Transverse colon (tissue), 4 donors: ENCODE data around the gene TGIF1. TPM values are rescaled to one million over a fixed set of nuclear protein-coding genes. Genes with fewer than 3 reads are reported as not detected.

Experiments used
- DNase-seq: peaks from one replicate; pipeline ENCODE4 v3.0.0-alpha.2; 2019
- H3K27ac ChIP-seq, 4 donors: fragments of 200-600 bp; sonication (generic); 2 replicates each; pipeline ENCODE4 v1.5.1; 2016 to 2018; ENCODE audit warnings: inconsistent platforms in 4 of 4
- H3K27me3 ChIP-seq: fragments of 200-600 bp; sonication (generic); 2 replicates; pipeline ENCODE4 v1.5.1; 2017; ENCODE audit warnings: inconsistent platforms
- H3K36me3 ChIP-seq, 4 donors: fragments of 200-600 bp; sonication (generic); 2 replicates each; pipeline ENCODE4 v1.5.1; 2017 to 2019; ENCODE audit warnings: inconsistent platforms in 4 of 4
- H3K4me1 ChIP-seq, 4 donors: fragments of 200-600 bp; sonication (generic); 2 replicates each; pipeline ENCODE4 v1.5.1; 2017 to 2020; ENCODE audit warnings: inconsistent platforms in 4 of 4
- H3K4me3 ChIP-seq, 4 donors: fragments of 200-600 bp; sonication (generic); 1 replicate in 1 of 4; 2 replicates in 3 of 4; pipeline versions ENCODE4 v1.5.1 to v1.6.1; 2017 to 2019; ENCODE audit warnings: inconsistent platforms in 4 of 4
- H3K9me3 ChIP-seq, 2 donors: fragments of 200-600 bp; sonication (generic); 2 replicates each; pipeline ENCODE4 v1.5.1; 2017 to 2019; ENCODE audit warnings: inconsistent platforms in 2 of 2
- CTCF ChIP-seq, 5 experiments: fragments of 200-600 bp in 3 of 5; fragments of 450-650 bp in 2 of 5; sonication (generic) in 3 of 5; IDR thresholded peaks; 1 replicate in 2 of 5; 2 replicates in 3 of 5; pipeline ENCODE4 v1.5.1; 2016 to 2017; ENCODE audit warnings: antibody characterized with exemption in 5 of 5, inconsistent platforms in 3 of 5, mild to moderate bottlenecking in 2 of 5, moderate library complexity in 1 of 5
- EP300 ChIP-seq: sonication (generic); formaldehyde crosslinking; IDR thresholded peaks from one replicate; pipeline ENCODE4 v1.6.1; 2017; ENCODE audit warnings: antibody characterized with exemption, low read depth
- POLR2A ChIP-seq: fragments of 450-650 bp; IDR thresholded peaks from one replicate; pipeline ENCODE4 v1.6.1; 2016; ENCODE audit warnings: antibody characterized with exemption, mild to moderate bottlenecking, moderate library complexity
- POLR2AphosphoS5 ChIP-seq, 3 donors: sonication (generic); formaldehyde crosslinking; IDR thresholded peaks; one replicate each; pipeline ENCODE4 v1.6.1; 2016; ENCODE audit warnings: antibody characterized with exemption in 3 of 3
- WGBS, 2 donors: methylation state at CpG; one replicate each; pipeline ENCODE4 v1.1.5; 2018; ENCODE audit warnings: low coverage in 1 of 2; 5-methylcytosine and 5-hydroxymethylcytosine counted together
- in situ Hi-C, 4 donors: fragments of 200-750 bp; cut with MboI; loops; one replicate each; pipeline versions ENCODE4 v1.15.0 to v1.15.1; 2017; ENCODE audit warnings: low sequenced_read_pairs in 3 of 4, low pct_ligation_motif_present in 1 of 4, low pct_unique_long_range_greater_than_20kb in 1 of 4
- intact Hi-C: fragments of 100-400 bp; cut with DNase I; formaldehyde crosslinking; loops from one replicate; pipeline ENCODE4 v1.15.1; 2023; ENCODE audit warnings: low total_unique reads
- total RNA-seq, 4 donors: library from RNA; depleted of rRNA; stranded (reverse); fragments of >200 nt; gene quantifications; one replicate each; pipeline ENCODE4 v1.1.0, GENCODE V29; 2016

TGIF1 gene
- total RNA-seq, 4 donors from 2014 or later: 23.2 to 166 (median 53.3) TPM

- Histone ChIP-seq H3K27ac (no peak overlapping the region), H3K9me3 (no peaks in the 10 kb centered on the region), H3K36me3 (no peaks in the 10 kb centered on the region), H3K27me3 (no peaks in the 10 kb centered on the region), H3K4me3 (no peak overlapping the region), H3K4me1 (no peaks in the 10 kb centered on the region)
- DNase-seq: no peak
- TF ChIP-seq EP300: no peak
- no peak for TF ChIP-seq CTCF (IDR thresholded peaks at IDR 0.05)
- TF ChIP-seq POLR2AphosphoS5 (IDR thresholded peaks at IDR 0.05): no peak
- no peak for TF ChIP-seq POLR2A
- intact Hi-C loops (no loop called here), in situ Hi-C loops (no loop called here)
- 92 to 97% methylated on average over 2 of the region's 2 CpGs for WGBS, 2 donors
Observed at GRCh38 chr18:3492721-3493120, 42.7 kb downstream of the TGIF1 start.

DNA sequence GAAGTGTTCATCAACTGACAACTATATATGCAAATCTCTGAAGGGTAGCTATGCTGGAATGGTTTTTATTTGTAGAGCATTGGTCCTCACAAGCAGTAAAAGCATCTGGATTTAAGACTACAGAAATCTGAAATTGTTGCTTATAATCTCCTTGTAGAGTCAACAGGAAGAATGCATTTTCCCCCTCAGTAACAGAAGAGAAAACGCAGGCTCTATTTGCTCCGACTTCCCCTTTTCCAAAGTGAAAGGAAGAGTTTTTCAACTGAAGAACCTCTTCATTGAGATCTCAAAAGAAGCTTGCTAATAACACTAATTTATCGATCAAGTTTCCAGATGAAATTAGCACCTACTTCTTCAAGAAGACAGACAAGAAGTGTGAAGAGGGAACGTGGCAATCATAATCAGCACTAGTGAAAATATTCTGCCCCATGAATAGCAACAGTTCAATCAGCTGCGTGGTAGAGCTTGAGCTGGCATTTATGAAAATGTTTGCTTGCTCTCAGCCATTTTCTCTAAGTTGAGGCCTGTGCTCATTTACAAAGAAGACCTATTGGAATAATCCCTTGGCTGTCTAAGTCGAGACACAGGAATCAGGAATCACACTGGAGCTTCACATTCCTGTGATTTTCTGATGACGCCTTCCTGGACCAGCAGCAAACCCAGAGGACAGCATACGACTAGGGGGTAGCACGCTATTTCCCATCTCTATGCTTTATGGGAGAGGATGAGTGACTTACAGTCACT, 43.7 kb downstream of the TGIF1 start:
- in situ Hi-C loops: no loop called here
- 65 to 88% methylated on average over 4 to 9 of the region's 9 CpGs for WGBS, 2 donors
- no peak for TF ChIP-seq POLR2A
- no peak for TF ChIP-seq CTCF (IDR thresholded peaks at IDR 0.05)
- no peak for TF ChIP-seq EP300
- TF ChIP-seq POLR2AphosphoS5 (IDR thresholded peaks at IDR 0.05): no peak

GRCh38 chr18:3494245-3494526, 44.2 kb downstream of the TGIF1 start:
- in situ Hi-C loops (no loop called here), intact Hi-C loops (no loop called here)
- no peaks in the 10 kb centered on the region for H3K9me3 ChIP-seq
- H3K36me3 ChIP-seq: no peaks in the 10 kb centered on the region
- peaks cover 0 to 6% (median 0%) of the 10 kb centered on the region in 4 donors for H3K4me1 ChIP-seq
- TF ChIP-seq EP300 (no peak), POLR2AphosphoS5 (IDR thresholded peaks at IDR 0.05) (no peak), POLR2A (no peak)
- DNase-seq: no peak
- no peak overlapping the region for H3K4me3 ChIP-seq
- no peak overlapping the region for H3K27ac ChIP-seq
- peaks cover 6% of the 10 kb centered on the region for H3K27me3 ChIP-seq
- 89 to 92% methylated on average over 4 of the region's 4 CpGs for WGBS, 2 donors

More for the DNA sequence above, 43.7 kb downstream of the TGIF1 start:
- Histone ChIP-seq H3K4me1 (peaks cover 0 to 1% (median 0%) of the 10 kb centered on the region in 4 donors), H3K27ac (no peak overlapping the region), H3K9me3 (no peaks in the 10 kb centered on the region), H3K36me3 (no peaks in the 10 kb centered on the region), H3K27me3 (peaks cover 2% of the 10 kb centered on the region), H3K4me3 (no peak overlapping the region)
- DNase-seq: no peak
- intact Hi-C loops: no loop called here

GRCh38 chr18:3494569-3494968, 44.6 kb downstream of the TGIF1 start:
- Histone ChIP-seq H3K27me3 (peaks cover 6% of the 10 kb centered on the region), H3K36me3 (no peaks in the 10 kb centered on the region), H3K4me1 (peaks cover 0 to 9% (median 2%) of the 10 kb centered on the region in 4 donors), H3K9me3 (no peaks in the 10 kb centered on the region), H3K4me3 (no peak overlapping the region), H3K27ac (no peak overlapping the region)
- DNase-seq: no peak
- in situ Hi-C loops: no loop called here
- TF ChIP-seq POLR2AphosphoS5 (IDR thresholded peaks at IDR 0.05) (no peak), CTCF (IDR thresholded peaks at IDR 0.05) (no peak), EP300 (no peak), POLR2A (no peak)
- WGBS, 2 donors: 75 to 85% methylated on average over 5 of the region's 5 CpGs
- intact Hi-C loops: no loop called here
